ENCODE measurements around the gene PRDM1.

The PRDM1 gene

GRCh38 chr6:106077170-106077569 lies 9.0 kb upstream of the PRDM1 start:
- H3K4me3 ChIP-seq (replicated peaks; ENCODE audit: low read depth, low read length) = no peak overlapping the region
- no peak for TF ChIP-seq CTCF (IDR thresholded peaks at IDR 0.05; ENCODE audit: low read depth, low read length, missing control alignments)
- DNase-seq (ENCODE audit: extremely low read depth, low read depth) = no peak

- no peak for DNase-seq (ENCODE audit: extremely low read depth, low read depth)
- no peak overlapping the region for H3K4me3 ChIP-seq (replicated peaks; ENCODE audit: low read depth, low read length)
- TF ChIP-seq CTCF (IDR thresholded peaks at IDR 0.05; ENCODE audit: low read depth, low read length, missing control alignments) = no peak
These were observed 8.3 kb upstream of the PRDM1 start for GRCh38 chr6:106077881-106078280.

GRCh38 chr6:106079961-106080762 lies 6.0 kb upstream of the PRDM1 start:
- no peak for TF ChIP-seq CTCF (IDR thresholded peaks at IDR 0.05; ENCODE audit: low read depth, low read length, missing control alignments)
- H3K4me3 ChIP-seq (replicated peaks; ENCODE audit: low read depth, low read length) = no peak overlapping the region
- no peak for DNase-seq (ENCODE audit: extremely low read depth, low read depth)

- no peak for TF ChIP-seq CTCF (IDR thresholded peaks at IDR 0.05; ENCODE audit: low read depth, low read length, missing control alignments)
- DNase-seq (ENCODE audit: extremely low read depth, low read depth) = no peak
These were observed 5.4 kb upstream of the PRDM1 start for GRCh38 chr6:106080763-106081095.

GRCh38 chr6:106081715-106082114 lies 4.4 kb upstream of the PRDM1 start:
- no peak for DNase-seq (ENCODE audit: extremely low read depth, low read depth)
- H3K4me3 ChIP-seq (replicated peaks; ENCODE audit: low read depth, low read length) = no peak overlapping the region
- TF ChIP-seq CTCF (IDR thresholded peaks at IDR 0.05; ENCODE audit: low read depth, low read length, missing control alignments) = no peak

More at GRCh38 chr6:106080763-106081095, 5.4 kb upstream of the PRDM1 start:
- H3K4me3 ChIP-seq (replicated peaks; ENCODE audit: low read depth, low read length) = no peak overlapping the region

- H3K4me3 ChIP-seq (replicated peaks; ENCODE audit: low read depth, low read length) = no peak overlapping the region
- no peak for DNase-seq (ENCODE audit: extremely low read depth, low read depth)
- TF ChIP-seq CTCF (IDR thresholded peaks at IDR 0.05; ENCODE audit: low read depth, low read length, missing control alignments) = no peak
These were observed 3.3 kb upstream of the PRDM1 start for GRCh38 chr6:106082735-106083398.

All from HFF-Myc (cell line).